H9 (cell line): Measurements from ENCODE around the gene GNRHR. TPM values are rescaled to one million over a fixed set of nuclear protein-coding genes. Genes with fewer than 3 reads are reported as not detected.

ENCODE experiments used
- DNase-seq: peaks from one replicate; pipeline ENCODE4 v3.0.0-alpha.2; 2017
- H2AFZ ChIP-seq: one replicate; pipeline ENCODE4 v1.6.1; 2013; ENCODE audit warnings: mild to moderate bottlenecking, low read length, control low read depth, moderate library complexity
- H2AK5ac ChIP-seq: 2 replicates; pipeline ENCODE4 v1.6.1; 2013; ENCODE audit warnings: low read length, control low read depth, mixed read lengths; ENCODE audit not compliant: insufficient read length
- H2BK120ac ChIP-seq: one replicate; pipeline ENCODE4 v1.6.1; 2013; ENCODE audit warnings: low read depth, mild to moderate bottlenecking, low read length, control low read depth, inconsistent platforms; ENCODE audit not compliant: poor library complexity, severe bottlenecking
- H2BK12ac ChIP-seq: 2 replicates; pipeline ENCODE4 v1.6.1; 2013; ENCODE audit warnings: low read length, control low read depth, mixed read lengths, low read depth; ENCODE audit not compliant: insufficient read length
- H2BK15ac ChIP-seq: 2 replicates; pipeline ENCODE4 v1.6.1; 2013; ENCODE audit warnings: low read depth, low read length, control low read depth
- H2BK20ac ChIP-seq: one replicate; pipeline ENCODE4 v1.6.1; 2013; ENCODE audit warnings: low read depth, mild to moderate bottlenecking, low read length, control low read depth, inconsistent platforms; ENCODE audit not compliant: poor library complexity, severe bottlenecking
- H2BK5ac ChIP-seq: 2 replicates; pipeline ENCODE4 v1.6.1; 2013; ENCODE audit warnings: low read length, control low read depth, mixed read lengths; ENCODE audit not compliant: insufficient read length
- H3K14ac ChIP-seq: 2 replicates; pipeline ENCODE4 v1.6.1; 2013; ENCODE audit warnings: low read length, control low read depth; ENCODE audit not compliant: insufficient read depth
- H3K18ac ChIP-seq: 2 replicates; pipeline ENCODE4 v1.6.1; 2013; ENCODE audit warnings: low read depth, mild to moderate bottlenecking, mixed read lengths, low read length, control low read depth; ENCODE audit not compliant: insufficient read length
- H3K23ac ChIP-seq: 2 replicates; pipeline ENCODE4 v1.6.1; 2013; ENCODE audit warnings: low read length, control low read depth, mixed read lengths, low read depth; ENCODE audit not compliant: insufficient read length
- H3K23me2 ChIP-seq: 2 replicates; pipeline ENCODE4 v1.6.1; 2013; ENCODE audit warnings: low read depth, mild to moderate bottlenecking, mixed read lengths, low read length, control low read depth; ENCODE audit not compliant: insufficient read length, poor library complexity, severe bottlenecking
- H3K27ac ChIP-seq: 2 replicates; pipeline ENCODE4 v1.5.1; 2013; ENCODE audit warnings: low read length, control low read depth, mixed read lengths, low read depth; ENCODE audit not compliant: insufficient read length
- H3K27me3 ChIP-seq: 2 replicates; pipeline ENCODE4 v1.6.1; 2013; ENCODE audit warnings: low read length, control low read depth, inconsistent platforms; ENCODE audit not compliant: insufficient read depth
- H3K4ac ChIP-seq: 2 replicates; pipeline ENCODE4 v1.6.1; 2013; ENCODE audit warnings: low read depth, mild to moderate bottlenecking, control low read depth, inconsistent platforms, low read length, moderate library complexity
- H3K4me1 ChIP-seq: 2 replicates; pipeline ENCODE4 v1.6.1; 2013; ENCODE audit warnings: low read length, control low read depth, inconsistent platforms; ENCODE audit not compliant: insufficient read depth
- H3K4me2 ChIP-seq: 2 replicates; pipeline ENCODE4 v1.6.1; 2013; ENCODE audit warnings: low read length, control low read depth, mixed read lengths; ENCODE audit not compliant: insufficient read length, insufficient read depth
- H3K56ac ChIP-seq: 2 replicates; pipeline ENCODE4 v1.6.1; 2013; ENCODE audit warnings: low read depth, mild to moderate bottlenecking, mixed read lengths, low read length, control low read depth; ENCODE audit not compliant: insufficient read length
- H3K79me1 ChIP-seq: 2 replicates; pipeline ENCODE4 v1.6.1; 2013; ENCODE audit warnings: low read depth, mild to moderate bottlenecking, moderate library complexity, low read length, control low read depth, inconsistent platforms; ENCODE audit not compliant: insufficient read depth, poor library complexity, severe bottlenecking
- H3K79me2 ChIP-seq: 2 replicates; pipeline ENCODE4 v1.6.1; 2013; ENCODE audit warnings: low read length, control low read depth, inconsistent platforms; ENCODE audit not compliant: insufficient read depth
- H3K9ac ChIP-seq: 2 replicates; pipeline ENCODE4 v1.6.1; 2013; ENCODE audit warnings: low read length, control low read depth, mixed read lengths; ENCODE audit not compliant: insufficient read length; ENCODE audit errors: extremely low read depth
- H3K9me3 ChIP-seq: one replicate; pipeline ENCODE4 v1.6.1; 2013; ENCODE audit warnings: low read depth, low read length, inconsistent platforms; ENCODE audit not compliant: control insufficient read depth
- H3T11ph ChIP-seq: one replicate; pipeline ENCODE4 v1.6.1; 2013; ENCODE audit warnings: mild to moderate bottlenecking, low read length, control low read depth, inconsistent platforms
- H4K20me1 ChIP-seq: one replicate; pipeline ENCODE4 v1.6.1; 2013; ENCODE audit not compliant: control insufficient read depth, insufficient read length, insufficient read depth
- H4K5ac ChIP-seq: 2 replicates; pipeline ENCODE4 v1.6.1; 2013; ENCODE audit warnings: low read depth, mild to moderate bottlenecking, mixed read lengths, low read length, control low read depth; ENCODE audit not compliant: insufficient read length
- H4K8ac ChIP-seq: replicated peaks from 2 replicates; pipeline ENCODE4 v1.6.1; 2013; ENCODE audit warnings: low read length, control low read depth, mixed read lengths, low read depth; ENCODE audit not compliant: insufficient read length
- H4K91ac ChIP-seq: 2 replicates; pipeline ENCODE4 v1.6.1; 2013; ENCODE audit warnings: low read depth, mild to moderate bottlenecking, moderate library complexity, mixed read lengths, low read length, control low read depth; ENCODE audit not compliant: insufficient read length
- H3K27ac Mint-ChIP-seq, 3 experiments: 2 replicates in 2 of 3; 3 replicates in 1 of 3; pipeline ENCODE4 v1.8.0; 2020 to 2021; ENCODE audit warnings: mixed read lengths in 3 of 3, mild to moderate bottlenecking in 1 of 3, moderate library complexity in 1 of 3
- H3K27me3 Mint-ChIP-seq: 2 replicates; pipeline ENCODE4 v1.8.0; 2021; ENCODE audit warnings: low read depth, mild to moderate bottlenecking, moderate library complexity, mixed read lengths
- H3K36me3 Mint-ChIP-seq, 3 experiments: 2 replicates in 2 of 3; 3 replicates in 1 of 3; pipeline ENCODE4 v1.8.0; 2020 to 2021; ENCODE audit warnings: low read depth in 3 of 3, mixed read lengths in 3 of 3; ENCODE audit not compliant: insufficient read depth in 1 of 3
- H3K4me1 Mint-ChIP-seq, 2 experiments: 2 replicates each; pipeline ENCODE4 v1.8.0; 2020; ENCODE audit warnings: mixed read lengths in 2 of 2
- H3K4me3 Mint-ChIP-seq, 2 experiments: 2 replicates in 1 of 2; 3 replicates in 1 of 2; pipeline ENCODE4 v1.8.0; 2020 to 2021; ENCODE audit warnings: mild to moderate bottlenecking in 2 of 2, mixed read lengths in 2 of 2, moderate library complexity in 1 of 2
- H3K9me3 Mint-ChIP-seq, 2 experiments: 2 replicates in 1 of 2; 3 replicates in 1 of 2; pipeline ENCODE4 v1.8.0; 2020; ENCODE audit warnings: mild to moderate bottlenecking in 2 of 2, mixed read lengths in 2 of 2, moderate library complexity in 1 of 2
- CTCF ChIP-seq: fragments of 200-600 bp; sonication (generic); conservative IDR thresholded peaks from 3 replicates; pipeline ENCODE4 v1.8.0; 2021; ENCODE audit warnings: antibody characterized with exemption, mild to moderate bottlenecking
- total RNA-seq: library from RNA; stranded (reverse); gene quantifications from 2 replicates; pipeline ENCODE4 v1.2.1, GENCODE V29; 2021

Gene GNRHR
- total RNA-seq, 1 experiment from 2014 or later, result not detected

DNA sequence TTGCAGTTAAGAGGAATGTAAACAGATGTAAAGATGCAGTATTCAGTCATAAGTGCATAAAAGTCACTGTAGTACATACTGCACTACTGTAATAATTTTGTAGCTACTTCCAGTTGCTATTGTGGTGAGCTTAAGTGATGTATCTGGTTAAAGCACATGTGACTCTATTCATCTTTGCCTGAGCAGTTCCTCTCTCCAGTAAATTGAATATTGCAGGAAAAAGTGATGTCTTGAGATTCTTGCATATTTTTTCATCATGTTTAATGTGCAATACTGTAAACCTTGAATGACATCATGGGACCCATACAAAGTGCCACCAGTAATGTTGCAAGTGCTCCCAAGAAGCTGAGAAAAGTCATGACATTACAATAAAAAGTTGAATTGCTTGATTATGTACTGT lies 62.9 kb downstream of the GNRHR start:
- H3K27me3 ChIP-seq, result no peaks in the 10 kb centered on the region
- H2AFZ ChIP-seq, result no peak overlapping the region
- H3K23me2 ChIP-seq, result no peaks in the 10 kb centered on the region
- no peaks in the 10 kb centered on the region for H4K20me1 ChIP-seq
- H3K9me3 ChIP-seq, result no peaks in the 10 kb centered on the region
- Mint-ChIP-seq H3K27me3 (no peaks in the 10 kb centered on the region), H3K4me1 (no peaks in the 10 kb centered on the region), H3K36me3 (peaks cover 5 to 35% (median 30%) of the 10 kb centered on the region in 3 experiments; a peak in 6 of 7 replicates), H3K4me3 (no peak overlapping the region), H3K27ac (no peak overlapping the region), H3K9me3 (no peaks in the 10 kb centered on the region)
- no peak overlapping the region for H3K14ac ChIP-seq
- H4K8ac ChIP-seq, result no peak overlapping the region
- H3T11ph ChIP-seq, result no peak overlapping the region
- H2BK12ac ChIP-seq, result no peak overlapping the region
- H3K4me2 ChIP-seq, result no peak overlapping the region
- H2BK20ac ChIP-seq, result no peak overlapping the region
- no peak for DNase-seq
- H4K5ac ChIP-seq, result no peak overlapping the region
- H2AK5ac ChIP-seq, result no peak overlapping the region
- no peak overlapping the region for H3K4ac ChIP-seq
- no peak overlapping the region for H3K56ac ChIP-seq
- H3K27ac ChIP-seq, result no peak overlapping the region
- H3K18ac ChIP-seq, result no peak overlapping the region
- H3K79me2 ChIP-seq, result no peaks in the 10 kb centered on the region
- H3K4me1 ChIP-seq, result no peaks in the 10 kb centered on the region
- H3K9ac ChIP-seq, result no peak overlapping the region
- H2BK15ac ChIP-seq, result no peak overlapping the region
- no peaks in the 10 kb centered on the region for H3K79me1 ChIP-seq
- no peak overlapping the region for H3K23ac ChIP-seq
- no peak overlapping the region for H2BK120ac ChIP-seq
- no peak overlapping the region for H2BK5ac ChIP-seq
- no peak for TF ChIP-seq CTCF
- H4K91ac ChIP-seq, result no peak overlapping the region

Other genes starting within 250 kb of the GNRHR start
- 18.2 and 18.8 TPM in 2 replicates for gene CENPC, start 208.9 kb downstream of the GNRHR start, total RNA-seq
- not detected in 2 replicates for gene STAP1, start 195.7 kb downstream of the GNRHR start, total RNA-seq
- gene UBA6, start 53.2 kb downstream of the GNRHR start, total RNA-seq, result 63.5 and 72.2 TPM in 2 replicates
- gene TMPRSS11D, start 129.6 kb upstream of the GNRHR start, total RNA-seq, result not detected in 2 replicates
- not detected in 2 replicates for gene TMPRSS11A, start 209.1 kb upstream of the GNRHR start, total RNA-seq